Renal cortical epithelial cell (primary cell): ENCODE measurements around the gene PARD3. TPM values are rescaled to one million over a fixed set of nuclear protein-coding genes. Genes with fewer than 3 reads are reported as not detected.

Experiments used
- DNase-seq: peaks from one replicate; pipeline ENCODE4 v3.0.0-alpha.2; 2011; ENCODE audit warnings: low read depth
- total RNA-seq: library from RNA; depleted of rRNA; stranded (reverse); fragments of >200 nt; gene quantifications from 2 replicates; pipeline ENCODE4 v1.2.3, GENCODE V29; 2014

The PARD3 gene
- total RNA-seq, 1 donor from 2014 or later, result 154 TPM

GRCh38 chr10:34345383-34345782, 469.7 kb downstream of the PARD3 start:
- no peak for DNase-seq

- DNase-seq, result no peak
These were observed 471.3 kb downstream of the PARD3 start for GRCh38 chr10:34343764-34344163.

- no peak for DNase-seq
These were observed 473.6 kb downstream of the PARD3 start for GRCh38 chr10:34341473-34341872.

GRCh38 chr10:34340934-34341333, 474.2 kb downstream of the PARD3 start:
- no peak for DNase-seq

- DNase-seq, result no peak
These were observed 475.1 kb downstream of the PARD3 start for GRCh38 chr10:34339816-34340553.

GRCh38 chr10:34337917-34338316, 477.2 kb downstream of the PARD3 start:
- DNase-seq, result no peak

- DNase-seq, result no peak
These were observed 479.0 kb downstream of the PARD3 start for GRCh38 chr10:34335960-34336690.

GRCh38 chr10:34334908-34335307, 480.2 kb downstream of the PARD3 start:
- no peak for DNase-seq

- DNase-seq, result no peak
These were observed 481.6 kb downstream of the PARD3 start for GRCh38 chr10:34333513-34333912.

GRCh38 chr10:34327184-34327583, 487.9 kb downstream of the PARD3 start:
- no peak for DNase-seq

GRCh38 chr10:34323192-34323591, 491.9 kb downstream of the PARD3 start:
- DNase-seq, result no peak

- DNase-seq, result no peak
These were observed 494.8 kb downstream of the PARD3 start for GRCh38 chr10:34320265-34320664.

GRCh38 chr10:34319197-34319846, 495.8 kb downstream of the PARD3 start:
- peak; percentile 52 for DNase-seq

- no peak for DNase-seq
These were observed 498.9 kb downstream of the PARD3 start for GRCh38 chr10:34316154-34316553.

- DNase-seq, result no peak
These were observed 500.6 kb downstream of the PARD3 start for GRCh38 chr10:34314457-34314856.

- no peak for DNase-seq
These were observed 501.2 kb downstream of the PARD3 start for GRCh38 chr10:34313888-34314287.

GRCh38 chr10:34313353-34313752, 501.7 kb downstream of the PARD3 start:
- no peak for DNase-seq

- DNase-seq, result no peak
These were observed 503.4 kb downstream of the PARD3 start for GRCh38 chr10:34311679-34312078.

- no peak for DNase-seq
These were observed 504.9 kb downstream of the PARD3 start for GRCh38 chr10:34310234-34310633.

- no peak for DNase-seq
These were observed 509.9 kb downstream of the PARD3 start for GRCh38 chr10:34305189-34305588.

- no peak for DNase-seq
These were observed 512.1 kb downstream of the PARD3 start for GRCh38 chr10:34303022-34303421.

GRCh38 chr10:34299105-34299611, 515.9 kb downstream of the PARD3 start:
- peak; percentile 41 for DNase-seq
